HepG2 (cell line): ENCODE measurements around the gene WIZ.

Source experiments
- CREB1 ChIP-seq, 2 experiments: fragments of 450-650 bp in 1 of 2; IDR thresholded peaks; 2 replicates each; pipeline ENCODE4 v1.6.1; 2016 to 2017; ENCODE audit warnings: control low read depth in 1 of 2, mild to moderate bottlenecking in 1 of 2, missing compliant biosample characterization in 1 of 2, missing genetic modification characterization in 1 of 2
- KDM1A ChIP-seq: IDR thresholded peaks from 2 replicates; pipeline ENCODE4 v1.6.1; 2016; ENCODE audit warnings: missing compliant biosample characterization
- KDM4B ChIP-seq: sonication (generic); formaldehyde crosslinking; IDR thresholded peaks from 2 replicates; pipeline ENCODE4 v1.4.0; 2020; ENCODE audit warnings: missing genetic modification reagents
- POLR2A ChIP-seq, 2 experiments: IDR thresholded peaks; 2 replicates each; pipeline ENCODE4 v1.6.1; 2011; ENCODE audit warnings: low read depth in 2 of 2, low read length in 2 of 2, mild to moderate bottlenecking in 1 of 2, moderate library complexity in 1 of 2; ENCODE audit not compliant: insufficient read depth in 1 of 2
- POLR2AphosphoS2 ChIP-seq: IDR thresholded peaks from 2 replicates; pipeline ENCODE4 v1.6.1; 2011; ENCODE audit warnings: low read depth, low read length, improper control_type of control experiment
- SUZ12 ChIP-seq: fragments of 150-350 bp; IDR thresholded peaks from 2 replicates; pipeline ENCODE4 v1.6.1; 2014; ENCODE audit warnings: low read depth, low read length
- ZZZ3 ChIP-seq: sonication (generic); formaldehyde crosslinking; IDR thresholded peaks from 2 replicates; pipeline ENCODE4 v1.4.0; 2020; ENCODE audit warnings: missing genetic modification reagents, mild to moderate bottlenecking, borderline replicate concordance
- TF ChIP-seq, protein P1 (sequence below): sonication (generic); formaldehyde crosslinking; IDR thresholded peaks from 2 replicates; pipeline ENCODE4 v1.5.0; 2020; ENCODE audit warnings: missing genetic modification reagents, mild to moderate bottlenecking, borderline replicate concordance
- TF ChIP-seq, protein P2 (sequence below): sonication (generic); formaldehyde crosslinking; IDR thresholded peaks from 2 replicates; pipeline ENCODE4 v1.5.0; 2020; ENCODE audit warnings: mild to moderate bottlenecking, missing genetic modification reagents, moderate library complexity
- TF ChIP-seq, protein P3 (sequence below): sonication (generic); formaldehyde crosslinking; IDR thresholded peaks from 2 replicates; pipeline ENCODE4 v1.4.0; 2020; ENCODE audit warnings: mild to moderate bottlenecking, missing genetic modification reagents
- TF ChIP-seq, protein P4 (sequence below): sonication (generic); formaldehyde crosslinking; IDR thresholded peaks from 2 replicates; pipeline ENCODE4 v1.4.0; 2020; ENCODE audit warnings: missing genetic modification reagents, borderline replicate concordance
- TF ChIP-seq, protein P5 (sequence below): sonication (generic); formaldehyde crosslinking; IDR thresholded peaks from 2 replicates; pipeline ENCODE4 v1.4.0; 2020; ENCODE audit warnings: missing genetic modification reagents

DNA sequence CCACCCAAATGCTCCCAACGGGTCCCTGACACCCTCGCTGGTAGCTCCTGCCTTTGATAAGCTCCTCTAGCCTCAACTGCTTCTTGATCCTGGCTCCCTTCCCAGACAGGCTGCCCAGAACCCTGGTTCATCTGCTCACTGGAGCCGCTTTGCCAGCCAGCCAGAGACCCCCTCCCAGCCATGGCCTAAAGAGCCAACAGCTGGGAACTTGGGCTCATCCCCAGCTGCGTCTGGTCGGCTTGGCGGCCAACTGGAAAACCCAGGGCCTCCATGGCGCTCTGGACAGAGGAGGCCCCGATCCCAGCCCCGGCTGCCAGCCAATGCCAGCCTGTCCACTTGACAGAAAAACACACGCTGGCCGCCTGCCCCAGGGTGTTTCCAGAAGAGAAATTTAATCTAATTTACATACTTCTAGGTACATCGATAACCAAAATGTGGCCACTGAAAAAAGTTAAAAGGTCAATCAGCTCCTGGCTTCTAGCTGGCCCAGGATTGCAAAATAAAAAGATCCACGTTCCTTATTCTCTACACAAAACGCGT, 28.0 kb downstream of the WIZ start:
- TF ChIP-seq, protein P1, sequence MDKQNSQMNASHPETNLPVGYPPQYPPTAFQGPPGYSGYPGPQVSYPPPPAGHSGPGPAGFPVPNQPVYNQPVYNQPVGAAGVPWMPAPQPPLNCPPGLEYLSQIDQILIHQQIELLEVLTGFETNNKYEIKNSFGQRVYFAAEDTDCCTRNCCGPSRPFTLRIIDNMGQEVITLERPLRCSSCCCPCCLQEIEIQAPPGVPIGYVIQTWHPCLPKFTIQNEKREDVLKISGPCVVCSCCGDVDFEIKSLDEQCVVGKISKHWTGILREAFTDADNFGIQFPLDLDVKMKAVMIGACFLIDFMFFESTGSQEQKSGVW (CRISPR knock-in tag), result no peak
- no peak for TF ChIP-seq CREB1 (IDR thresholded peaks at IDR 0.05)
- TF ChIP-seq CREB1 (CRISPR knock-in tag; IDR thresholded peaks at IDR 0.05), result no peak
- no peak for TF ChIP-seq KDM4B (CRISPR knock-in tag)
- TF ChIP-seq, protein P2, sequence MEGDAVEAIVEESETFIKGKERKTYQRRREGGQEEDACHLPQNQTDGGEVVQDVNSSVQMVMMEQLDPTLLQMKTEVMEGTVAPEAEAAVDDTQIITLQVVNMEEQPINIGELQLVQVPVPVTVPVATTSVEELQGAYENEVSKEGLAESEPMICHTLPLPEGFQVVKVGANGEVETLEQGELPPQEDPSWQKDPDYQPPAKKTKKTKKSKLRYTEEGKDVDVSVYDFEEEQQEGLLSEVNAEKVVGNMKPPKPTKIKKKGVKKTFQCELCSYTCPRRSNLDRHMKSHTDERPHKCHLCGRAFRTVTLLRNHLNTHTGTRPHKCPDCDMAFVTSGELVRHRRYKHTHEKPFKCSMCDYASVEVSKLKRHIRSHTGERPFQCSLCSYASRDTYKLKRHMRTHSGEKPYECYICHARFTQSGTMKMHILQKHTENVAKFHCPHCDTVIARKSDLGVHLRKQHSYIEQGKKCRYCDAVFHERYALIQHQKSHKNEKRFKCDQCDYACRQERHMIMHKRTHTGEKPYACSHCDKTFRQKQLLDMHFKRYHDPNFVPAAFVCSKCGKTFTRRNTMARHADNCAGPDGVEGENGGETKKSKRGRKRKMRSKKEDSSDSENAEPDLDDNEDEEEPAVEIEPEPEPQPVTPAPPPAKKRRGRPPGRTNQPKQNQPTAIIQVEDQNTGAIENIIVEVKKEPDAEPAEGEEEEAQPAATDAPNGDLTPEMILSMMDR, result no peak
- TF ChIP-seq, protein P3, sequence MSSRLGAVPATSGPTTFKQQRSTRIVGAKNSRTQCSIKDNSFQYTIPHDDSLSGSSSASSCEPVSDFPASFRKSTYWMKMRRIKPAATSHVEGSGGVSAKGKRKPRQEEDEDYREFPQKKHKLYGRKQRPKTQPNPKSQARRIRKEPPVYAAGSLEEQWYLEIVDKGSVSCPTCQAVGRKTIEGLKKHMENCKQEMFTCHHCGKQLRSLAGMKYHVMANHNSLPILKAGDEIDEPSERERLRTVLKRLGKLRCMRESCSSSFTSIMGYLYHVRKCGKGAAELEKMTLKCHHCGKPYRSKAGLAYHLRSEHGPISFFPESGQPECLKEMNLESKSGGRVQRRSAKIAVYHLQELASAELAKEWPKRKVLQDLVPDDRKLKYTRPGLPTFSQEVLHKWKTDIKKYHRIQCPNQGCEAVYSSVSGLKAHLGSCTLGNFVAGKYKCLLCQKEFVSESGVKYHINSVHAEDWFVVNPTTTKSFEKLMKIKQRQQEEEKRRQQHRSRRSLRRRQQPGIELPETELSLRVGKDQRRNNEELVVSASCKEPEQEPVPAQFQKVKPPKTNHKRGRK (CRISPR knock-in tag), result no peak
- TF ChIP-seq POLR2A (IDR thresholded peaks at IDR 0.05; ENCODE audit: insufficient read depth in 1 of 2, low read depth in 2 of 2, low read length in 2 of 2), result no peak
- no peak for TF ChIP-seq KDM1A
- TF ChIP-seq, protein P4, sequence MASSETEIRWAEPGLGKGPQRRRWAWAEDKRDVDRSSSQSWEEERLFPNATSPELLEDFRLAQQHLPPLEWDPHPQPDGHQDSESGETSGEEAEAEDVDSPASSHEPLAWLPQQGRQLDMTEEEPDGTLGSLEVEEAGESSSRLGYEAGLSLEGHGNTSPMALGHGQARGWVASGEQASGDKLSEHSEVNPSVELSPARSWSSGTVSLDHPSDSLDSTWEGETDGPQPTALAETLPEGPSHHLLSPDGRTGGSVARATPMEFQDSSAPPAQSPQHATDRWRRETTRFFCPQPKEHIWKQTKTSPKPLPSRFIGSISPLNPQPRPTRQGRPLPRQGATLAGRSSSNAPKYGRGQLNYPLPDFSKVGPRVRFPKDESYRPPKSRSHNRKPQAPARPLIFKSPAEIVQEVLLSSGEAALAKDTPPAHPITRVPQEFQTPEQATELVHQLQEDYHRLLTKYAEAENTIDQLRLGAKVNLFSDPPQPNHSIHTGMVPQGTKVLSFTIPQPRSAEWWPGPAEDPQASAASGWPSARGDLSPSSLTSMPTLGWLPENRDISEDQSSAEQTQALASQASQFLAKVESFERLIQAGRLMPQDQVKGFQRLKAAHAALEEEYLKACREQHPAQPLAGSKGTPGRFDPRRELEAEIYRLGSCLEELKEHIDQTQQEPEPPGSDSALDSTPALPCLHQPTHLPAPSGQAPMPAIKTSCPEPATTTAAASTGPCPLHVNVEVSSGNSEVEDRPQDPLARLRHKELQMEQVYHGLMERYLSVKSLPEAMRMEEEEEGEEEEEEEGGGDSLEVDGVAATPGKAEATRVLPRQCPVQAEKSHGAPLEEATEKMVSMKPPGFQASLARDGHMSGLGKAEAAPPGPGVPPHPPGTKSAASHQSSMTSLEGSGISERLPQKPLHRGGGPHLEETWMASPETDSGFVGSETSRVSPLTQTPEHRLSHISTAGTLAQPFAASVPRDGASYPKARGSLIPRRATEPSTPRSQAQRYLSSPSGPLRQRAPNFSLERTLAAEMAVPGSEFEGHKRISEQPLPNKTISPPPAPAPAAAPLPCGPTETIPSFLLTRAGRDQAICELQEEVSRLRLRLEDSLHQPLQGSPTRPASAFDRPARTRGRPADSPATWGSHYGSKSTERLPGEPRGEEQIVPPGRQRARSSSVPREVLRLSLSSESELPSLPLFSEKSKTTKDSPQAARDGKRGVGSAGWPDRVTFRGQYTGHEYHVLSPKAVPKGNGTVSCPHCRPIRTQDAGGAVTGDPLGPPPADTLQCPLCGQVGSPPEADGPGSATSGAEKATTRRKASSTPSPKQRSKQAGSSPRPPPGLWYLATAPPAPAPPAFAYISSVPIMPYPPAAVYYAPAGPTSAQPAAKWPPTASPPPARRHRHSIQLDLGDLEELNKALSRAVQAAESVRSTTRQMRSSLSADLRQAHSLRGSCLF (CRISPR knock-in tag), result no peak
- TF ChIP-seq, protein P5, sequence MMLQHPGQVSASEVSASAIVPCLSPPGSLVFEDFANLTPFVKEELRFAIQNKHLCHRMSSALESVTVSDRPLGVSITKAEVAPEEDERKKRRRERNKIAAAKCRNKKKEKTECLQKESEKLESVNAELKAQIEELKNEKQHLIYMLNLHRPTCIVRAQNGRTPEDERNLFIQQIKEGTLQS (CRISPR knock-in tag), result no peak
- no peak for TF ChIP-seq ZZZ3 (CRISPR knock-in tag)
- no peak for TF ChIP-seq SUZ12
- TF ChIP-seq POLR2AphosphoS2, result no peak
